ENCODE results near the gene TMEM150C.
"Not testable (repeated sequence)": the region's sequence is repeated elsewhere in the genome, so short reads cannot be mapped to it uniquely, and the experiment has no call there.

Gene TMEM150C

DNA sequence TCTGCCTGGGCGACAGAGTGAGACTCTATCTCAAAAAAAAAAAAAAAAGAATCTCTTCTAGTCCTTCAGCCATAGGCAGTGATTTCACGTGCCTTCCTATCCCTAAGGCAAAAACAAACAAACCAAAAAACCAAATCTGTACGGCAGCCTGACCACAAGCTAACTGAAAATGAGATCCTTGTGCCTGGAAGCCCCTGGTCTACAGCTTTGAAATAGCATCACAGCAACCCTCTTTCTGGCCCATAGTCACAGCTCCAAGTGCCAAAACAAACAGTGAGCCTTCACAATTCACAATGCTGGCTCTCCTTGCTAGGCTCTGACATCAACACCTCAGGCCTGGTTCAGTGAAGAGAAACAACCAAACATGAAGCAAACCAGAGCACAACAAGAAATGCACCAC lies 46.1 kb downstream of the TMEM150C start:
- DNase-seq (ENCODE audit: low spot score) = no peak

DNA sequence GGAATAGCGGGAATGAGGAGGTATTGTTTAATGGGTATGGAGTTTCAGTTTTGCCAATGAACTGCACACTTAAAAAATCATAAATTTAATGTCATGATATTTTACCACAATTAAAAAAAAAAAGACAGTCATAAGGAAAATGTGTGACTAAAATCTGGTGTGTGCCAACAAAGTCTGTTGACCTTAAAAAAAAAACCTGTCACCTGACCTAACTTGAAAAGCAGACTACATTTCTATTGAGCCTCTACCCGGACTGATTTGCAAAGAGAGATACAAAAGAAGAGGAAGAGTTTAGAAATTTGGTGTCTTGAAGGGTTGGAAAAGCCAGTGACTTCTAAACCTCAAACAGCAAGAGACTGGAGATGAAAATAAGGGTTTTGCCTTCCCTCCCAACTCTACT lies 48.4 kb downstream of the TMEM150C start:
- DNase-seq (ENCODE audit: low spot score) = no peak

DNA sequence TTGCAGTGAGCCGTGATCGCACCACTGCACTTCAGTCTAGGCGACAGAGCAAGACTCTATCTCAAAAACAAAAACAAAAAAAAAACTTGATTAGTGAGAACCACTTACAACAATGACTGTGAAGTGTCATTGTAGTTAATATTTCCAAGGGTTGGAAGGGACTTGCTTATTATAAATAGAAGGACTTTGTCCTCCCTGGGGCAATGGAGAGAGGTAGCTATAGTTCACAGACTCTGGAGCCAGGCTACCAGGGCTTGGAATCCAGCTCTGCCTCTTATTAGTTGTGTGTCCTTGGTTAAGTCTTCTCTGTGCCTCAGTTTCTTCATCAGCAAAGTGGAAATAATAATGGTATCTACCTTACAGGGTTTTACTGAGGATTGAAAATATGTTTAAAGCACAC lies 51.6 kb downstream of the TMEM150C start:
- no peak for DNase-seq (ENCODE audit: low spot score)

DNA sequence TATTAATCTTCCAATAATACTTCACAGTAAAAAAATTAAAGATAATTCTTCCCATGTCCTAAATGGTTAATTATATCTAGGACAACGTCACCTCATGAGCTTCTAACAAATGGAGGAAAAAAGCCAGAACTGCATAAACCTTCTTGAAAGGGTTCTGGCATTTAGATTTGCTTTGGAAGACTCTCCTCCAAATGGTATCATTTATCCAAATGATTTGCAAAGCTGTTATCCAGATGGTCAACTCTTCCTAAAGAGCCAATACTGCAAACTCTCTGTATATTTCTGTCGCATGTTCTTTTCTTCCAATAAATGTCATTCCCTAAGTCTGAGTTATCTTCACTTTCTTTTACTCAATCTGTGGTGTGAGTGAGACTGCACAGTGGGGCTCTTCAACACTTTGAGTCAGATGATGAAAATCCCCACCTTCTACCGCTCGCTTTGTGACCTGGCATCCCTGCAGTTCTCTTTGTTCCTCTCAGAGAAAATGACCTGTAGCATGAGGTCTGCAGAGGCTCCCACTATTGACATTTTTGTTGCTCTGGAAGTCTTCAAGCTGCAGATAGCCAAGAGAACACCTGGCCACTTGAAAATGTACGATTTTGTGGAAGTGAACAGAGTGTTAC lies 52.9 kb downstream of the TMEM150C start:
- no peak for DNase-seq (ENCODE audit: low spot score)

DNA sequence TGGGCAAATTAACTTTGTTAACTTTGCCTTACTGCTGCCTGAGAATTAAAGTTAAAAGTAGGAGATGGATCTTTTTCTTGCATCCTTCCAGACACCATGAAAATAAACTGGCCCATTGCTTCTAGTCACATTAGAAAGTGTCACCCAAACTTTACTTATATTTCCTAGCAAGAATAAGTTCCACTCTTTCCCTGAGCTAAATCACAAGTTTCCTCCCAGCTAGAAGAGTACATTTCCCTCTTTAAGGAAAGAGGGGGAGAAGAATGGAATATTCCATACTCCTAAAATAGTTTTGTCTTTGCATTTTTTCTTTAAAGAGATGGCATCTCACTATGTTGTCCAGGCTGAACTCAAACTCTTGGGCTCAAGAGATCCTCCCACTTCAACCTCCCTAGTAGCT lies 53.8 kb downstream of the TMEM150C start:
- DNase-seq (ENCODE audit: low spot score) = no peak

DNA sequence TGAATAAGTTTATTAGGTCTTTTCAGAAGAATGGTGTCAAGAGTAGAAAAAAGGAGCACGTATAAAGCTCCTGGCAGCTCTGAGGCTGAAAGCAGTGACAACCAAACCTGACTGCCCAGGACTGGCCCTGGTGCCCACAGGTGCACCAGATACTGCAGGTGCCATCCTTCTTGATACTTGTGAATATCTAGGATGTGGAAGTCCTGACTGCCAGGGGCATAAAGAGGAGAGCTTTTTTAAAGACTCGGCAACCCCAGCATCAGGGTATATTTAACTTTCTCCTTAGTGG lies 60.7 kb downstream of the TMEM150C start:
- DNase-seq (ENCODE audit: low spot score) = no peak

DNA sequence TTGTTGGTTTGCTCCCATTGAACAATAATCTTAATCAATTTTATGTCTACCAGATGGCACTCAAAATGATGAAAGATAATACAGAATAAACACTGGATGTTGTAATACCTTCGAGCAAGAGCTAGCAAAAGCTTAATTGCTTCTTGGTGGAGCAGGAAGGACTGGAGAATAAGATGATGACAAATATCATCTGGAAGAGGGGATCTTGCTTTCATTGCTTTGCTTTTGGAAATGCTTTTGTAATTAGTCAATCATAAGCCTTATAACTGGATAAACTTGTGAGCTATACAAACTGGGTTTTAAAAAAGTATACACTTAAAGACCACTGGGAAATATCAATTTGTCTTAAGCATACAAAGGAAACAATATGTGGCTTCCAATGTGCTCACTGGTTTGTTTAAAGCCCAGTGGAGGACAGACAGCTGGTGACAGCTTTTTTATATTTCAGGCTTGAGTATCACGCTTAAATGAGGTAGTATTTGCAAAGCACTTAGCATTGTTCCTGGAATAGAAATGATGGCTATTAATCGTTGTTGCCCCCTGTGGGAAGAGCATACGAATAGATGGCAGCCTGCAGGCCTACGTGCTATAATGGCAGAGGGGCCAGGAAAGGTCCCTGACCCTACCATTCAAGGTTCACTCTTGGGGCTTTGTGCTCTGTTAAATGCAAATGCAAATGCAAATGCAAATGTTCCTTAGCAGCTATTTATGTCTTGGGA lies 61.2 kb downstream of the TMEM150C start:
- no peak for DNase-seq (ENCODE audit: low spot score)

DNA sequence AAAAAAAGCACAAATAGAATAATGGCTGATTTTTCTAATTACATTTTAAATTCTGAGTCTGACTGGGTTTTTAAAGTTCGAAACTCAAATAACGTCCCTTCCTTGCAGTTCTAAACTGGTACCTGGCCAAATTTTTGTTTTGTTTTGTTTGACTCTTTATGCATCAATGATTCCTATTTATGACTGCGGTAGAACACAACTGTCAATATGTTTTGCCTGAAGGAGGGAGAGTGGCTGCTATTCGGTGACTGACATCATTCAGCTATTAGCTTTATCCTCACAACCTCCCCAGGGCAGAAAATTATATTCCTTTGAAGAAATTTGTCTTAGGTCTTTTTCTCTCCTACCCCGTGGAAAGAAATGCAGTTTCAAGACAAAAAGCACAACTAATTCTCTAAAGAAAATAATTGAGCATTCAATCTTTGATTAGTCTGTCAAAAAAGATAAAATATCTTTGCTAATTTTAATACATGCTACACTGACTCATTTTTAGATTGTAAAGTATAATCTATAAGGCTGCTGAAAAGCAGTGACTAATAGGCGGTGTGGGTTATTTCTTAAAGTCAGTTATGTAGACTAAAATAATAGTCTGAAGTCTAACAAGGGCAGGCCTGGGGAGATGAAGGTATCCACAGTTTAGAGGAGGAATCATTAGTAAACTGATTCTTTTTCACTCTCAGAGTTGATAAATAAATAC lies 61.9 kb downstream of the TMEM150C start:
- DNase-seq (ENCODE audit: low spot score) = no peak

DNA sequence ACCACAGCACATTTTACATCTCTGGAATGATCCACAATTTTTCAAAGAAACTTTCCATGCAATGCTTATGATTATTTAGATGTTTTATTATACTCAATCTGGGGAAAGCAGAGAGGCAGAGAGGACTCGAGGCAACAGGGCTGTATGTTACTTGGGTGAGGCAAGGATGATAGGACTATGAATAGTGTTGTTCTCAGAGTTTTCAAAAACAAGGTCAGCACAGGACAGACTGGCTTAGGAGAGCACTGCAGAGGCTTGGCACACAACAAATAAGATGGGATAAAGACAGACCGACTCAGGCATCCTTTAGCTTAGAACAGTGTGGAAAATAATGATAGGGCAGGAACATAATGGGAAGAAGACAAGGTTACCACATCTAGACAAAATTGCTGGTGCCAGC lies 65.4 kb downstream of the TMEM150C start:
- no peak for DNase-seq (ENCODE audit: low spot score)

DNA sequence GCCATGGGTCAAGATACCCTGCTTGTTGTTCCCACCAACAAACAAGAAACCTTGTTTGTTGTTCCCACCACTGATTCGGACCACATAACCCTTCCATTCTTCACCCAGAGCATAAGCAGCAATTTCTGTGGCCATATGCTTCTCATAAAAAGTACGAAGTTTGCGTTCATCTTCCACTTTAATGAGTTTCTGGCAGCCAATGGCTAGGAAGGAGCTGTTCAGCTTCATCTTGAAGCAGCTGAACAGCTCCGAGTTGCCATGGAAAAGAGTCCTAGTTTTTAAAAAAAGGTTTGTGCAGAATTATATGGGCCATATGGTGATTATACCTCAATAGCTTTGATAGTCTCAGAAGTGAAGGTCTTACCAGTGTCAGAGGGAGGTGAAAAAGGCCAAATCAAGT lies 66.1 kb downstream of the TMEM150C start:
- no peak for DNase-seq (ENCODE audit: low spot score)

DNA sequence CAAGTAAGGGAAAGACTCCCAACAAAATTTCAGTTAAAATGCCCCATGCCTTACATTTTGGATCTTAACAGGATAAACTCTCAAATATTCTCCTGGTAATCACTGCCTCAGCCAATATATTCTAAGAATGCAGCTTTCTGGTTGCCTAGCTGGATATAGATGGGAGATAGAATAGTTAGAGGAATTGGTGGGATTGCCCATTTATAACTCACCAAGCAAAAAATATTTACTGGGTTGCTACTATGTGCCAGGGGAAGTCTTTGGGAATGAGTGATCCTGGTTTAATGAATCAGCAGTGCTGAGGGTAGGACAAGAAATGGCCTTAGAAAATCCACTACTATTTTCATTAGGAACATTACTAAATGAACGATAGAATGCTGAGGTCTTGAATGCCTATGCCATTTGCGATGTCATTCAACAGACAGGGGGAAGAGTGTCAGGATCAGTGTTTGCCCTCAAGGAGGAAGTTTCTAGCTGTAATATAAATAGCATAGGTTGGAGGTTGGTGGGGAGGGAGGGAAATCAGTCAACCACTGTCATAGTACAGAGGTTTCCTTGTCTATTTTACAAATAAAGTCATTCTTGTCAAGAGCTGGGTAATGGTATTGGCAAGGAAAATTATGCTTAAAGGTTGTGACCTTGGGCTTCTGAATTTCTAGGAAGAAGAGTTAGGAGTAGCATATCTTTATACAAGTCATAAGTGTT lies 67.9 kb downstream of the TMEM150C start:
- DNase-seq (ENCODE audit: low spot score) = no peak

DNA sequence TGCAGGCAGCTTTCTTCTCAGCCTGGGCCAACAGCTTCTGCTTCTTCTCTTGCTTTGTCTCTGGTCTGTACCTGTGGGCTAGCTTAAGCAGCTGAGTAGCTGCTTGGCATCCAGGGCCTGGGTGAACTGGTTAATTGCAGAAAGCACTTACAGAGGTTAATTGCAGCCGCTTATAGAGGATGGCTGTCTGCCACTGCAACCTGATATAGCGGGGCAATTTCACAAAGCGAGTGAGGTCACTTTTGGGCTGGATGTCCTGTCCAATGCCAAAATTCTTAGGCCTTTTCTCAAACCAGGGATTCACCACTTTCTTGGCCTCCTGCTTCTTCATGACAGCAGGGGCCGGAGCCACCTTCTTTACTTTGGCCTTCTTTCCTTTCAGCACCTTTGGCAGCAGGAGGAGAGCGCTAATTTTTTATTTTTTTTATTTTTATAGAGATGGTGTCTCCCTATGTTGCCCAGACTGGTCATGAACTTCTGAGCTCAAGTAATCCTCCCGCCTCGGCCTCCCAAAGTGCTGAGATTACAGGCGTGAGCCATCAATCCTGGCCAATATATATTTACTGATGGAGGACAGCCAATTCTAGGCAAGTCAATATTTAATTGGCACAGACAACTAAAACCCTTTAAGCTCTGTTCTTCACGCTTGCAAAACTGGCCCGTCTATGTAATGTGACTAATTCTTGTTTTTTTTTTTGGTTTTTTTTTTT lies 70.4 kb downstream of the TMEM150C start:
- no peak for DNase-seq (ENCODE audit: low spot score)

DNA sequence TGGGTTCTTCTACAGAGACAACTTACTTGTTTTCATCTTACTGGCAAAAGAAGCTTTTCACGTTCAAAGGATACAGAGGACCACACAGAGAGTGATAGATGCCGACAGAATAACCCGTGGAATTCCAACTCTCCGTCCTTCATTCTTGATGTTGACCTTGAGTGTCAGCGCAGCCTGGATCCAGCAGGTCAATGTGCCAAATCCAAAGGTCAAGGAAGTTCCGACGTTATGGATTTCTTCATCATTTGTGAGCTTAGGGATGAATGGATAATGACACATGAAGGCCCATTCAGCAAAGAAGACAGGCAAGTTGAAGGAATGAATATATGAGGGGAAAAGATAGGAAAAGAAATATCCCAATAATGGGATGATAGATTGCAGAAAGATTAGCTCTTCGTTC lies 71.8 kb downstream of the TMEM150C start:
- DNase-seq (ENCODE audit: low spot score) = no peak

DNA sequence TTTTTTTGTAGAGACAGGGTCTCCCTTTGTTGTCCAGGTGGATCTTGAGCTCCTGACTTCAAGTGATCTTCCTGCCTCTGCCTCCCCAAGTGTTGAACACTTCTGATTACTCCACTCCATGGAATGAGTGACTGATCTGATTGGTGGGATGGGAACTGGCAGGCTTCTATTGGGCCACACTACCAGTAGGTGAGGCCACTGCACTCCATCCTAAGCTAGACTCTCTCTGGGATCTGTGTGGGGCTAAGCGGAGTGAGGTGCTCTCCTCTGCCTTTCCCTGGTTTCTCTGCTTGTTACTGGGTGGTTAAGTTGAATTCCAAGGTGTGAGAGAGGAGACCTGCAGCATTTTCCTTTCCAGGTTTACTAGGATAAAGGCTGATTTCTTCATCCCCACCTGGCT lies 72.7 kb downstream of the TMEM150C start:
- DNase-seq (ENCODE audit: low spot score) = no peak

DNA sequence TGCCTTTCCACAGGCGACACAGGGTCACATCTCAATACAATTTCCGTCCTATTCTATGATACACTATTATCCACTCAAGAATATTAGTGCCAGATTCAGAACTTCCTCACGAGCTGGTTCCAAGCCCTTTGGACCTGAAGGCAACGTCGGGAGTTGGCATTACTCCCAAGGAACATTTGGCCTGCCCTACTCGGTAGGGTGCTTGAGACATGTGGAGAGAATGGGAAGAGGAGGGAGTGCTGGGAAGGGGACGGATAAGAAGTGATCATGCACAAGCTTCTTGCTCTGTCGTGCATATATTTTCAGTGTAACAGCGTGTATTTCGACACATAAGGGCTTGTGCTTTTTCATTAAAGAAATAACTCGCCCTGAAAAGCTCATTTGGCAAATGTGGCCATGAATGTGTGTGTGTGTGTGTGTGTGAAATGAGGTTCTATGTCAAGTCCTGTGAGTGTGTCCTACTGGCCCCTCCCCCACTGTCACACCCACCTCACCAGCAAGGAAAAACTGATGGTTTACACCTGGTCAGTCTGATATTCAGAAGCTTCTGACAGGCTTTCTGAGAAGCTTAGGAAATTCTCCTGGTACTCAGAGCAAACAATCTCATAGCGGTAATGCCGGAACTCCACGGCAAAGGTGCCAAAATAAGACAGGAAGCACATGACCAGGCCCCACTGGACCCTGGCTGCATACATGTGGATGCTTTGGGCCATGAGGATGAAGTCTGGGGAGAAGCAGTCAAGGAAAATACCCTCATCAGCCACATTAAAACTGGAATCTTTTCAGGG lies 76.6 kb downstream of the TMEM150C start:
- DNase-seq (ENCODE audit: low spot score) = no peak

DNA sequence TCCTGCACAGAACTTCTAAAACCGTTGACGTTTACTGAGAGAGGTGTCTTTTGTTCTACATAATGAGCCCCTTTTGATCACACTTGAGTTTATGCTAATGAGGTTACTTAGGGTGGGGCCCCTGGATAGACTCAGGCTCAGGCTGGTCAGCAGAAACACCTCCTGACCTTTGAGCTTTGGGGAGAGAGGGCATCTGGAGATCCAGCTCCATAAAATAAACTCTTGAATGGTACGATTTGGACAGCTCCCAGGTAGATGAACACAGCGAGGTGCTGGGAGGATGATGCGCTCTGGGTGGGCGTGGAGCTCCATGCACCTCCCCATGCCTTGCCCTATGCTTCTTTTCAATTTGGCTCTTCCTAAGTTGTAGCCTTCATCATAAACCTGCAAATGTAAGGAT lies 79.4 kb downstream of the TMEM150C start:
- no peak for DNase-seq (ENCODE audit: low spot score)

DNA sequence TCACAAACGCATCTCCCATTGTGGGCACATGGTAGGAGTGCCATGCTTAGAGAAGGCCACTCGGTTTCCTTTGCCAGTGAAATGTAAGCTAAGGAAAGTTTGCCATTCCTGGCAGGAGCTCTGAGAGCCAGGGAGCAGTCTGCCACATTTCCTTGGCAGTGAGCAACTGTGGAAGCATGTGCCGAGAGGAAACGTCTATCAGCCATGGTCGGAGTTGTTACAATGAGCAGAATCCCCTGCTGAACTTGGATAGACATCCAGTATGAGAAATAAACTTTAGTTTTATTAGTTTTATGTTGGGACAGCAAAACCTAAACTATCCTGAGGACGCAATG lies 80.3 kb downstream of the TMEM150C start:
- DNase-seq (ENCODE audit: low spot score) = no peak

DNA sequence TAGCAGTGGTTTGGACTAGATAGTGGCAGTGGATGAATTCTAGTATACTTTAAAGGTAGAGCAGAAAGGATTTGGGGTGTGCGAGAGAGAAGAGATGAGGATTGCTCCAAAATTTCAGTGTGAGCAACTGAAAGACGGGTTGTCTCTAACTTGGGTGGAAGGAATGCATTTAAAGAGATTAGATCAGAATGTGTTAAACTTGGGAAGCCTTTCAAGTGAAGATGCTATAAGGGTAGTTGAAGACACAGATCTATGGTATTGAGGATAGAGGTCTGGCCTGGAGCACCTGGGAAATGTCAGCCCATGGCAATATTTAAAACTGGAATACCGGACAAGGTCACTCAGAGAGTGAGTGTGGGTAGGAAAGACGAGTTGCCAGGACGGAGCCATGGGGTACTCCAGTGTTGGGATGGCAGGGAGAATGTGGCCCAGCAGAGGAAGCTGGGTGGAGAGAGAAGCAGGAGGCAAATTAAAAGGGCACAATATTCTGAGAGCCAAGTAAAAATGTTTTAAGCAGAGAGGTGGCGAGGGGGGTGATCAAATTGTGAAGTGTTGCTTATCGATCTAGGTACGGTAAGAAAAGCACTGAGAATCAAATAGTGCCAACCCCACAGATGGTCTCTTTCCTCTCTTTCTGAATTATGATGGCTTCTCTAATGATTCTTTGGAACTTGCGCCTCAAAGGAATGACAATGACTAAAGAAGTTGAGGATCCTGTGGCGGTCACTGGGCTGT lies 80.8 kb downstream of the TMEM150C start:
- no peak for DNase-seq (ENCODE audit: low spot score)

DNA sequence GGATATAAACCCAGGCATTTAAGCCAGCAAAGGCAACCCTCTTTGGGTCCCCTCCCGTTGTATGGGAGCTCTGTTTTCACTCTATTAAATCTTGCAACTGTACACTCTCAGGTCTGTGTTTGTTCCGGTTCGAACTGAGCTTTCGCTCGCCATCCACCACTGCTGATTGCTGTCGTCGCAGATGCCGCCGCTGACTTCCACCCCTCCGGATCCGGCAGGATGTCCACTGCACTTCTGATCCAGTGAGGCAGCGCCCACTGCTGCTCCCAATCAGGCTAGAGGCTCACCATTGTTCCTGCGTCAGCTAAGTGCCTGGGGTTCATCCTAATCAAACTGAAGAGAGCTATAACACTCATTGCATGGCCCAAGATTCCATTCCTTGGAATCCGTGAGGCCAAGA lies 82.2 kb downstream of the TMEM150C start:
- DNase-seq (ENCODE audit: low spot score) = no peak

DNA sequence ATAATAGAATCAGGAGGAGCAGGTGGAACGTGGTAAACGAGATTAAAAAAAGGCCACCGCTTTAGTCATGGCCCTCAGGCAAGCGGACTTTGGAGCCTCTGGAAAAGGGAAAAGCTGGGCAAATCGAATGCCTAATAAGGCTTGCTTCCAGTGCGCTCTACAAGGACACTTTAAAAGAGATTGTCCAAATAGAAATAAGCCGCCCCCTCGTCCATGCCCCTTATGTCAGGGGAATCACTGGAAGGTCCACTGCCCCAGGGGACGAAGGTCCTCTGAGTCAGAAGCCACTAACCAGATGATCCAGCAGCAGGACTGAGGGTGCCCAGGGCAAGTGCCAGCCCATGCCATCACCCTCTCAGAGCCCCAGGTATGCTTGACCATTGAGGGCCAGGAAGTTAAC lies 84.3 kb downstream of the TMEM150C start:
- DNase-seq (ENCODE audit: low spot score) = not testable (repeated sequence)

DNA sequence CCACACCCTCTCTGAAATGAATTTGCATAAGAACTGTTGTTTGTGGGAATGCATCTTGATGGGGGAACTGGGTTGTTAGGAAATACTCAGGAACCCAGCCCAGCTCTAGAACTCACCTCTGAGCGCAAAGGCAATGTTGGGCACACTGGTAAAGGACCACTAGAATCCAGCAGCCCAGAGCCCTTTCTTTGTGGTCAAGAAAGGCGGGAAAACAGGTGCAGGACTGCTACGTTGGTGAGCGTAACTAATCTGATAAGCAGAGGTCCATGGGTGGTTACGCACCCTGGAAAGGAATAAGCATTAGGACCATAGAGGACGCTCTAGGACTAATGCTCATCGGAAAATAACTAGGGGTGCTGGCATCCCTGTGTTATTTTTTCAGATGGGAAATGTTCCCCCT lies 85.9 kb downstream of the TMEM150C start:
- not testable (repeated sequence) for DNase-seq (ENCODE audit: low spot score)
